Measurements from ENCODE around the gene PTDSS2. TPM values are rescaled to one million over a fixed set of nuclear protein-coding genes. Genes with fewer than 3 reads are reported as not detected.

Gene PTDSS2
- total RNA-seq, 1 donor from 2014 or later: 47.3 TPM

GRCh38 chr11:406796-407650 is 43.1 kb upstream of the PTDSS2 start:
- peak; percentile 52 for DNase-seq (ENCODE audit: low read depth)
- Histone ChIP-seq H4K20me1 (ENCODE audit: insufficient read depth, low read length) (no peaks in the 10 kb centered on the region), H3K27ac (ENCODE audit: low read depth, low read length) (no peak overlapping the region), H3K79me2 (ENCODE audit: insufficient read depth, low read length) (no peaks in the 10 kb centered on the region), H3K4me3 (ENCODE audit: insufficient read depth, low read depth, low read length) (peak overlapping the region; percentile 56), H3K9ac (ENCODE audit: low read length) (peak overlapping the region; percentile 62), H2AFZ (ENCODE audit: low read depth, low read length) (peak overlapping the region; percentile 75), H3K4me2 (ENCODE audit: low read length) (peak overlapping the region; percentile 84), H3K4me1 (ENCODE audit: insufficient read depth, low read length) (no peaks in the 10 kb centered on the region), H3K36me3 (ENCODE audit: insufficient read depth, low read length) (no peaks in the 10 kb centered on the region), H3K9me3 (ENCODE audit: insufficient read depth, low read depth, low read length) (no peaks in the 10 kb centered on the region), H3K27me3 (ENCODE audit: insufficient read depth, low read length) (no peaks in the 10 kb centered on the region)
- Mint-ChIP-seq H3K27ac (ENCODE audit: unreplicated experiment) (no peak overlapping the region), H3K27me3 (ENCODE audit: low read depth, unreplicated experiment) (peaks cover 2% of the 10 kb centered on the region), H3K4me3 (ENCODE audit: unreplicated experiment) (no peak overlapping the region), H3K9me3 (ENCODE audit: unreplicated experiment) (no peaks in the 10 kb centered on the region), H3K4me1 (ENCODE audit: low read depth, unreplicated experiment) (no peaks in the 10 kb centered on the region), H3K36me3 (ENCODE audit: low read depth, unreplicated experiment) (no peaks in the 10 kb centered on the region)
- no peak for FAIRE-seq
- TF ChIP-seq CTCF (IDR thresholded peaks at IDR 0.05; ENCODE audit: insufficient read depth, low read depth, low read length) (no peak), EZH2 (IDR thresholded peaks at IDR 0.05; ENCODE audit: insufficient read depth, low read length) (no peak)

GRCh38 chr11:407651-408123 is 42.4 kb upstream of the PTDSS2 start:
- Mint-ChIP-seq H3K4me1 (ENCODE audit: low read depth, unreplicated experiment) (no peaks in the 10 kb centered on the region), H3K4me3 (ENCODE audit: unreplicated experiment) (no peak overlapping the region), H3K27ac (ENCODE audit: unreplicated experiment) (no peak overlapping the region), H3K36me3 (ENCODE audit: low read depth, unreplicated experiment) (no peaks in the 10 kb centered on the region), H3K9me3 (ENCODE audit: unreplicated experiment) (no peaks in the 10 kb centered on the region), H3K27me3 (ENCODE audit: low read depth, unreplicated experiment) (peaks cover 2% of the 10 kb centered on the region)
- no peak overlapping the region for H3K27ac ChIP-seq (ENCODE audit: low read depth, low read length)
- FAIRE-seq (no peak), DNase-seq (ENCODE audit: low read depth) (no peak)
- H3K4me2 ChIP-seq (ENCODE audit: low read length): peak overlapping the region; percentile 41
- no peaks in the 10 kb centered on the region for H3K79me2 ChIP-seq (ENCODE audit: insufficient read depth, low read length)
- H3K4me1 ChIP-seq (ENCODE audit: insufficient read depth, low read length): no peaks in the 10 kb centered on the region
- H2AFZ ChIP-seq (ENCODE audit: low read depth, low read length): peak overlapping the region; percentile 26
- no peak for TF ChIP-seq CTCF (IDR thresholded peaks at IDR 0.05; ENCODE audit: insufficient read depth, low read depth, low read length)
- TF ChIP-seq EZH2 (IDR thresholded peaks at IDR 0.05; ENCODE audit: insufficient read depth, low read length): no peak
- H4K20me1 ChIP-seq (ENCODE audit: insufficient read depth, low read length): no peaks in the 10 kb centered on the region
- no peak overlapping the region for H3K9ac ChIP-seq (ENCODE audit: low read length)
- no peaks in the 10 kb centered on the region for H3K36me3 ChIP-seq (ENCODE audit: insufficient read depth, low read length)
- no peaks in the 10 kb centered on the region for H3K9me3 ChIP-seq (ENCODE audit: insufficient read depth, low read depth, low read length)
- H3K4me3 ChIP-seq (ENCODE audit: insufficient read depth, low read depth, low read length): no peak overlapping the region
- no peaks in the 10 kb centered on the region for H3K27me3 ChIP-seq (ENCODE audit: insufficient read depth, low read length)

All from astrocyte (in vitro differentiated cells and primary cell).